Panc1 (cell line): ENCODE data around the gene BEX4. TPM values are rescaled to one million over a fixed set of nuclear protein-coding genes. Genes with fewer than 3 reads are reported as not detected.

Source experiments
- ATAC-seq: fragments of 200-7000 bp; cut with Tn5 transposase; 2 replicates; pipeline ENCODE4 v1.9.1; 2020; ENCODE audit warnings: mild to moderate bottlenecking, moderate library complexity
- Bru-seq: library from RNA; stranded (reverse); fragments of 400-500 nt; gene quantifications from one replicate; lab custom pipeline; 2021; lab: Mats Ljungman, UMichigan
- BruChase-seq, 2 experiments: library from RNA; stranded (reverse); fragments of 400-500 nt; gene quantifications; one replicate each; lab custom pipeline; 2021; lab: Mats Ljungman, UMichigan
- BruUV-seq: library from RNA; stranded (reverse); fragments of 400-500 nt; replicated peaks from 2 replicates; lab custom pipeline; 2021; lab: Mats Ljungman, UMichigan
- CTCF ChIA-PET: fragments of 300-600 bp; sonication (Branson Sonifier 250); formaldehyde crosslinking; loops from one replicate; lab custom pipeline; 2022; ENCODE audit warnings: antibody characterized with exemption; lab: Charles Lee
- POLR2A ChIA-PET: fragments of 300-600 bp; sonication (Branson Sonifier 250); formaldehyde crosslinking; loops from one replicate; lab custom pipeline; 2022; ENCODE audit warnings: antibody characterized with exemption; lab: Charles Lee
- DNase-seq: peaks from one replicate; pipeline ENCODE4 v3.0.0-alpha.2; 2010; ENCODE audit warnings: low read depth, low spot score
- H3K27ac ChIP-seq: 2 replicates; pipeline ENCODE4 v1.5.1; 2011; ENCODE audit warnings: mild to moderate bottlenecking, low read length, inconsistent platforms
- H3K27me3 ChIP-seq: fragments of 200-500 bp; sonication (Bioruptor generic); 2 replicates; pipeline ENCODE4 v1.6.0; 2014; ENCODE audit warnings: low read length, inconsistent platforms; ENCODE audit not compliant: control insufficient read depth, insufficient read depth
- H3K36me3 ChIP-seq: fragments of 200-500 bp; sonication (Bioruptor generic); 2 replicates; pipeline ENCODE4 v1.5.1; 2014; ENCODE audit warnings: inconsistent platforms, mild to moderate bottlenecking, low read length, moderate library complexity; ENCODE audit not compliant: control insufficient read depth, insufficient read depth
- H3K4me1 ChIP-seq: 2 replicates; pipeline ENCODE4 v1.5.1; 2011; ENCODE audit warnings: inconsistent platforms, mild to moderate bottlenecking, low read length, moderate library complexity; ENCODE audit not compliant: control insufficient read depth, insufficient read depth
- H3K4me3 ChIP-seq, 2 experiments: 2 replicates each; pipeline ENCODE4 v1.5.1; 2011 to 2012; ENCODE audit warnings: low read depth in 2 of 2, low read length in 2 of 2, mild to moderate bottlenecking in 2 of 2, inconsistent platforms in 1 of 2, moderate library complexity in 1 of 2
- H3K9me3 ChIP-seq: fragments of 200-500 bp; sonication (Bioruptor generic); 2 replicates; pipeline ENCODE4 v1.5.1; 2014; ENCODE audit warnings: low read depth, mild to moderate bottlenecking, inconsistent platforms, low read length, moderate library complexity; ENCODE audit not compliant: control insufficient read depth, insufficient read depth
- CTCF ChIP-seq: fragments of 450-650 bp; IDR thresholded peaks from 2 replicates; pipeline ENCODE4 v1.5.1; 2017; ENCODE audit warnings: mild to moderate bottlenecking
- POLR2AphosphoS5 ChIP-seq: IDR thresholded peaks from 2 replicates; pipeline ENCODE4 v1.6.1; 2012; ENCODE audit warnings: mild to moderate bottlenecking, low read depth, low read length, moderate library complexity
- REST ChIP-seq, 2 experiments: IDR thresholded peaks; 2 replicates each; pipeline ENCODE4 v1.6.1; 2011 to 2012; ENCODE audit warnings: low read depth in 2 of 2, control low read depth in 1 of 2, low read length in 1 of 2, mild to moderate bottlenecking in 1 of 2, moderate library complexity in 1 of 2; ENCODE audit not compliant: insufficient read depth in 1 of 2
- SIN3A ChIP-seq: IDR thresholded peaks from 2 replicates; pipeline ENCODE4 v1.6.1; 2012; ENCODE audit warnings: low read depth, mild to moderate bottlenecking, low read length, moderate library complexity, borderline replicate concordance; ENCODE audit not compliant: insufficient read depth
- TCF7L2 ChIP-seq: IDR thresholded peaks from 2 replicates; pipeline ENCODE4 v1.6.1; 2011; ENCODE audit warnings: mild to moderate bottlenecking, low read depth, low read length, inconsistent platforms
- in situ Hi-C: cut with HindIII; loops from 2 replicates; pipeline ENCODE4 v1.10.0; 2016; ENCODE audit warnings: low sequenced_read_pairs, low pct_unique_long_range_greater_than_20kb
- intact Hi-C: fragments of 100-400 bp; cut with micrococcal nuclease; formaldehyde crosslinking; loops from one replicate; pipeline ENCODE4 v1.10.0; 2022; ENCODE audit not compliant: unreplicated experiment
- long read RNA-seq: library from polyadenylated mRNA; unstranded; transcript quantifications from one replicate; pipeline ENCODE4 v2.0.0, GENCODE V29; 2021; ENCODE audit not compliant: unreplicated experiment
- polyA plus RNA-seq: library from polyadenylated mRNA; unstranded; fragments of >200 nt; gene quantifications from one replicate; pipeline ENCODE4 v1.2.1, GENCODE V29; 2012; ENCODE audit warnings: missing spikeins; ENCODE audit not compliant: insufficient read length
- total RNA-seq: library from RNA; stranded (reverse); gene quantifications from one replicate; pipeline ENCODE4 v1.2.1, GENCODE V29; 2021; ENCODE audit not compliant: unreplicated experiment

The BEX4 gene
- total RNA-seq (1.1 TPM), Bru-seq, nascent RNA (percentile 35 among the genes with signal in this experiment), BruChase-seq, experiment 1, labeled RNA remaining after a 2-hour chase (percentile 44 among the genes with signal in this experiment), BruChase-seq, experiment 2, labeled RNA remaining after a 6-hour chase (percentile 61 among the genes with signal in this experiment)
- 0.97 TPM for polyA plus RNA-seq
- long read RNA-seq, partial matches to known transcripts: 0 of 5 reads
- long read RNA-seq, other reads (novel, unspliced or antisense): 3 of 5 reads

GRCh38 chrX:103214870-103215424 is at the start of gene BEX4:
BEX4 (plus strand) TSS chrX:103215108; CDS start chrX:103216154, 1,046 bp downstream.
- Histone ChIP-seq H3K4me1 (peaks cover 5% of the 10 kb centered on the region; the same call in 1 of the 2 replicates), H3K9me3 (no peaks in the 10 kb centered on the region), H3K36me3 (no peaks in the 10 kb centered on the region), H3K27ac (no peak within 1 kb of the TSS), H3K4me3 (peak within 1 kb of the TSS; percentile 50 to 58), H3K27me3 (peaks cover 13% of the 10 kb centered on the region)
- POLR2A ChIA-PET: no interaction called here
- CTCF ChIA-PET: no interaction called here
- DNase-seq (no peak), ATAC-seq (peak; percentile 88)
- intact Hi-C loops: no loop called here
- BruUV-seq: no TSS peak
- in situ Hi-C loops: no loop called here
- TF ChIP-seq TCF7L2: no peak
- TF ChIP-seq CTCF: no peak
- TF ChIP-seq SIN3A: no peak
- TF ChIP-seq REST (IDR thresholded peaks at IDR 0.05; ENCODE audit: insufficient read depth in 1 of 2, low read depth in 2 of 2, low read length in 1 of 2): no peak
- no peak for TF ChIP-seq POLR2AphosphoS5

GRCh38 chrX:103170216-103170615 is 44.7 kb upstream of the BEX4 start:
- no peak for DNase-seq
- Histone ChIP-seq H3K27me3 (no peaks in the 10 kb centered on the region), H3K9me3 (no peaks in the 10 kb centered on the region), H3K4me1 (no peaks in the 10 kb centered on the region), H3K4me3 (no peak overlapping the region), H3K36me3 (no peaks in the 10 kb centered on the region), H3K27ac (no peak overlapping the region)
- ChIA-PET POLR2A (no interaction called here), CTCF (no interaction called here)
- in situ Hi-C loops (no loop called here), intact Hi-C loops (no loop called here)
- TF ChIP-seq SIN3A: no peak
- no peak for TF ChIP-seq POLR2AphosphoS5
- no peak for TF ChIP-seq REST (IDR thresholded peaks at IDR 0.05; ENCODE audit: insufficient read depth in 1 of 2, low read depth in 2 of 2, low read length in 1 of 2)
- no peak for TF ChIP-seq TCF7L2
- no peak for TF ChIP-seq CTCF
- 0 out of 2 replicates have a peak, but pooled peaks have one; percentile 62 for ATAC-seq
- BruUV-seq: no TSS peak
